HepG2 (cell line): ENCODE measurements around the gene EPM2A. TPM values are rescaled to one million over a fixed set of nuclear protein-coding genes. Genes with fewer than 3 reads are reported as not detected.
A peak's percentile ranks its signal among the peaks of the same experiment; 100 is the strongest.

Experiments used
- CCDC6 ChIP-seq: sonication (generic); formaldehyde crosslinking; IDR thresholded peaks from 2 replicates; pipeline ENCODE4 v1.8.1; 2022; ENCODE audit warnings: mild to moderate bottlenecking, missing genetic modification reagents, moderate library complexity
- DZIP1 ChIP-seq: sonication (generic); formaldehyde crosslinking; IDR thresholded peaks from 2 replicates; pipeline ENCODE4 v1.5.0; 2020; ENCODE audit warnings: mild to moderate bottlenecking, missing genetic modification reagents
- FOXM1 ChIP-seq: sonication (generic); formaldehyde crosslinking; IDR thresholded peaks from 2 replicates; pipeline ENCODE4 v1.5.0; 2020; ENCODE audit warnings: missing genetic modification reagents
- GFI1 ChIP-seq: sonication (generic); formaldehyde crosslinking; IDR thresholded peaks from 2 replicates; pipeline ENCODE4 v1.5.0; 2020; ENCODE audit warnings: missing genetic modification reagents, mild to moderate bottlenecking, borderline replicate concordance
- MAFK ChIP-seq, 2 experiments: IDR thresholded peaks in 1 of 2; conservative IDR thresholded peaks in 1 of 2; 2 replicates each; pipeline ENCODE4 v1.6.1; 2011; ENCODE audit warnings: improper control_type of control experiment in 2 of 2, low read length in 2 of 2
- RFX5 ChIP-seq: IDR thresholded peaks from 2 replicates; pipeline ENCODE4 v1.6.1; 2011; ENCODE audit warnings: low read depth, low read length, improper control_type of control experiment
- SIX1 ChIP-seq: sonication (generic); formaldehyde crosslinking; IDR thresholded peaks from 2 replicates; pipeline ENCODE4 v1.4.0; 2020; ENCODE audit warnings: missing genetic modification reagents, borderline replicate concordance
- ZBED4 ChIP-seq: sonication (generic); formaldehyde crosslinking; IDR thresholded peaks from 2 replicates; pipeline ENCODE4 v1.4.0; 2020; ENCODE audit warnings: missing genetic modification reagents, borderline replicate concordance
- ZIK1 ChIP-seq: sonication (generic); formaldehyde crosslinking; IDR thresholded peaks from 2 replicates; pipeline ENCODE4 v1.5.0; 2020; ENCODE audit warnings: mild to moderate bottlenecking, low read depth, missing genetic modification reagents, borderline replicate concordance
- ZMYM2 ChIP-seq: sonication (generic); formaldehyde crosslinking; IDR thresholded peaks from 2 replicates; pipeline ENCODE4 v1.8.0; 2022; ENCODE audit warnings: mild to moderate bottlenecking, missing genetic modification reagents
- ZNF20 ChIP-seq: sonication (generic); formaldehyde crosslinking; IDR thresholded peaks from 2 replicates; pipeline ENCODE4 v1.4.0; 2020; ENCODE audit warnings: mild to moderate bottlenecking, moderate library complexity, missing genetic modification reagents
- ZNF224 ChIP-seq: sonication (generic); formaldehyde crosslinking; IDR thresholded peaks from 2 replicates; pipeline ENCODE4 v1.5.0; 2020; ENCODE audit warnings: mild to moderate bottlenecking, missing genetic modification reagents
- ZNF441 ChIP-seq: sonication (generic); formaldehyde crosslinking; IDR thresholded peaks from 2 replicates; pipeline ENCODE4 v1.7.0; 2021; ENCODE audit warnings: missing genetic modification reagents, borderline replicate concordance
- ZNF451 ChIP-seq: sonication (generic); formaldehyde crosslinking; IDR thresholded peaks from 2 replicates; pipeline ENCODE4 v1.5.0; 2020; ENCODE audit warnings: mild to moderate bottlenecking, missing genetic modification reagents
- ZNF468 ChIP-seq: sonication (generic); formaldehyde crosslinking; IDR thresholded peaks from 2 replicates; pipeline ENCODE4 v1.8.0; 2022; ENCODE audit warnings: mild to moderate bottlenecking, moderate library complexity, missing genetic modification reagents
- ZNF678 ChIP-seq: sonication (generic); formaldehyde crosslinking; IDR thresholded peaks from 2 replicates; pipeline ENCODE4 v1.4.0; 2020; ENCODE audit warnings: mild to moderate bottlenecking, missing genetic modification reagents
- ZNF703 ChIP-seq: sonication (generic); formaldehyde crosslinking; IDR thresholded peaks from 2 replicates; pipeline ENCODE4 v1.5.1; 2020; ENCODE audit warnings: missing genetic modification reagents, mild to moderate bottlenecking, moderate library complexity, borderline replicate concordance
- ZNF839 ChIP-seq: sonication (generic); formaldehyde crosslinking; IDR thresholded peaks from 2 replicates; pipeline ENCODE4 v1.4.0; 2020; ENCODE audit warnings: missing genetic modification reagents, mild to moderate bottlenecking, borderline replicate concordance
- ZNF850 ChIP-seq: sonication (generic); formaldehyde crosslinking; conservative IDR thresholded peaks from 2 replicates; pipeline ENCODE4 v1.9.0; 2021; ENCODE audit warnings: mild to moderate bottlenecking, missing genetic modification reagents
- ZZZ3 ChIP-seq: sonication (generic); formaldehyde crosslinking; IDR thresholded peaks from 2 replicates; pipeline ENCODE4 v1.4.0; 2020; ENCODE audit warnings: missing genetic modification reagents, mild to moderate bottlenecking, borderline replicate concordance
- polyA plus RNA-seq, 8 experiments: library from polyadenylated mRNA; depleted of rRNA in 3 of 8; stranded (reverse) in 7 of 8; unstranded in 1 of 8; fragments of >200 nt; fragmentation: Illumina TruSeq in 4 of 8; extraction: Trizol in 4 of 8; gene quantifications; 2 replicates each; pipeline versions ENCODE4 v1.2.1 to v1.2.3, GENCODE V29; 2011 to 2016; ENCODE audit warnings: low read depth in 4 of 8, missing spikeins in 1 of 8, mixed read lengths in 1 of 8; ENCODE audit not compliant: insufficient read depth in 1 of 8
- total RNA-seq, 5 experiments: library from RNA; depleted of rRNA; stranded (reverse); fragments of >200 nt; fragmentation: Illumina TruSeq; extraction: Trizol; gene quantifications; 2 replicates each; pipeline ENCODE4 v1.2.3, GENCODE V29; 2016; ENCODE audit warnings: low read depth in 1 of 5

EPM2A gene
- total and polyA plus RNA-seq, 2 of the 13 experiments (the other 11 are each of a cell fraction or from before 2014, with no cell fraction given) = 4.6 to 9.2 TPM

GRCh38 chr6:145734486-145735355, 599 bp downstream of the EPM2A start (continued):
- TF ChIP-seq ZBED4 (CRISPR knock-in tag) = peak; percentile 74
- TF ChIP-seq DZIP1 (CRISPR knock-in tag) = peak; percentile 98; the same call in 1 of the 2 replicates
- TF ChIP-seq GFI1 = peak; percentile 85
- peak; percentile 84 for TF ChIP-seq ZNF441 (CRISPR knock-in tag)
- peak; percentile 39; the same call in 1 of the 2 replicates for TF ChIP-seq ZNF451 (CRISPR knock-in tag)
- peak; percentile 71; the same call in 1 of the 2 replicates for TF ChIP-seq ZNF839
- TF ChIP-seq ZNF678 (CRISPR knock-in tag) = no peak
- peak; percentile 28; the same call in 1 of the 2 replicates for TF ChIP-seq RFX5
- TF ChIP-seq ZNF850 (CRISPR knock-in tag) = no peak
- no peak for TF ChIP-seq MAFK (conservative IDR thresholded peaks at IDR 0.05 in 1 of 2, IDR thresholded peaks at IDR 0.05 in 1 of 2; ENCODE audit: low read length in 2 of 2)
- 0 out of 2 replicates have a peak, but pooled peaks have one; percentile 75 for TF ChIP-seq ZNF20 (CRISPR knock-in tag)
- TF ChIP-seq ZIK1 (CRISPR knock-in tag) = no peak; the same call in 1 of the 2 replicates
- no peak for TF ChIP-seq ZZZ3 (CRISPR knock-in tag)
- peak; percentile 85 for TF ChIP-seq ZMYM2 (CRISPR knock-in tag)
- TF ChIP-seq ZNF224 (CRISPR knock-in tag) = peak; percentile 83; the same call in 1 of the 2 replicates
- no peak for TF ChIP-seq ZNF468 (CRISPR knock-in tag)
- peak; percentile 66 for TF ChIP-seq CCDC6 (CRISPR knock-in tag)
- no peak for TF ChIP-seq FOXM1 (CRISPR knock-in tag)
- TF ChIP-seq SIX1 (CRISPR knock-in tag) = no peak
- TF ChIP-seq ZNF703 (CRISPR knock-in tag) = peak; percentile 44; the same call in 1 of the 2 replicates
